ENCODE data around the gene IDH3A.
A peak's percentile ranks its signal among the peaks of the same experiment; 100 is the strongest.
"Not testable (repeated sequence)": the region's sequence is repeated elsewhere in the genome, so short reads cannot be mapped to it uniquely, and the experiment has no call there.

IDH3A gene

DNA sequence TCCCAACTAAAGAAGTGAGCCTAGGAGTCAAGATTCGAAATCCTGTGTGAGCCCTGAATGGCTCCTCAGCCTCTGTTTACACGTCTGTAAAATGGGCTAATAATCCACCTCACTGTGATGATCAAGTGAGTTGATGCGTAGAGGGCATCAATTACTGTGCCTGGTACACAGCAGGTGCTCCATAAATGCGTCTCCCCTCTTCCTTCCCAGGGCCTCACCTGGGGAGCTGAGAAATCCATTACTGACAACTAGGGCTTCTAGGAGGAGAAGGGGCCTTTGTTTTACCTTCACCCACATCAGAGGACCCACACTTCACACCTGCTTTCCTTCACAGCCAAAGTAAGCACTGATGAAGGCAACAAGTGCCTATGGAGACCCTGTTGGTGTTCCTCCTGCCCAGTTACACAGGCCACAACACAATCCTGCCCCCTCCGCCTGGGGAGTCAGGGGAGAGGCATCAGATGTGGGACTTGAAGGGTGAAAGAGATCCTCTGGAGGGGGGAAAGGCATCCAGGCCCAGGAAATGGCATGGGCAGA is 19.3 kb upstream of the IDH3A start:
- DNase-seq, result no peak

DNA sequence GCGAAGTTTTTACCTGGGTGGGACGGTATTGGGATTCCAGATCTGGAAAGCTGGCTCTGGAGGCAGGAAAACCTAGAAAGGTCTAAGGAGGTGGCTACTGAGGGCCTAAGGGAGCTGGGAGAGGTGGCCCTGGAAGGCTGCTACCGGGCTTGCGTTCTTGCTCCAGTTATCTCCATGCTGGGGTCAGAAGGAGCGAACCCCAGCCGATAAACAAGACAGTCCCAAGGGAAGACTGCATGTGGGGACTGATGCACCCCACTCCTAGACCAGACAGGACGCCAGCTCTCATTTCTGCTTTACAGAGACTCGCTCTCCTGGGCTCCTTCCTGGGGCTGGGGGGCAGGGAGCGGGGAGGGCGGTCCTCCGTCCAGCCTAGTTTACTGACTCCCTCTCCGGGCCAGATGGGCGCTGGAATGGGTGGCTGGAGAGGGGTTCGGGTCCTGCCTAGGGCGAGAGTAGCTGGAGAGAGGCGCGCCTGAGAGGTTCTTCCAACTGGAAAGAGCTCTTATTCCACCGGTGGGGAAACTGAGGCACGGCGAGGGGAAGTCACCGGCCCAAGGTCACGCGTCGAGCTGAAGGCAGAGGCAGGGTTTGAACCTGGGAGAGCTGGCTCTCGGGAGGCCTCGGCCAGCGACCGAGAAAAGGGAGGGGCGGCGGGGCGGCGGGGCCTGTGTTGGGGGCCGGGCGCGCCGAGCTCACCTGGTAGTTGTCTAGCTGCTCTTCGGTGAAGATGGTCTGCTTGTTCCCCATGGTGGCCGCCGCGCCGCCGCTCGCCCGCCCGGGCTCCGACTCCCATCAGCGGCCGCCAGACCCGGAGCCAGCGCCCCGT is 18.5 kb upstream of the IDH3A start:
- peak in 1 of 2 experiments; percentile 82 for DNase-seq

DNA sequence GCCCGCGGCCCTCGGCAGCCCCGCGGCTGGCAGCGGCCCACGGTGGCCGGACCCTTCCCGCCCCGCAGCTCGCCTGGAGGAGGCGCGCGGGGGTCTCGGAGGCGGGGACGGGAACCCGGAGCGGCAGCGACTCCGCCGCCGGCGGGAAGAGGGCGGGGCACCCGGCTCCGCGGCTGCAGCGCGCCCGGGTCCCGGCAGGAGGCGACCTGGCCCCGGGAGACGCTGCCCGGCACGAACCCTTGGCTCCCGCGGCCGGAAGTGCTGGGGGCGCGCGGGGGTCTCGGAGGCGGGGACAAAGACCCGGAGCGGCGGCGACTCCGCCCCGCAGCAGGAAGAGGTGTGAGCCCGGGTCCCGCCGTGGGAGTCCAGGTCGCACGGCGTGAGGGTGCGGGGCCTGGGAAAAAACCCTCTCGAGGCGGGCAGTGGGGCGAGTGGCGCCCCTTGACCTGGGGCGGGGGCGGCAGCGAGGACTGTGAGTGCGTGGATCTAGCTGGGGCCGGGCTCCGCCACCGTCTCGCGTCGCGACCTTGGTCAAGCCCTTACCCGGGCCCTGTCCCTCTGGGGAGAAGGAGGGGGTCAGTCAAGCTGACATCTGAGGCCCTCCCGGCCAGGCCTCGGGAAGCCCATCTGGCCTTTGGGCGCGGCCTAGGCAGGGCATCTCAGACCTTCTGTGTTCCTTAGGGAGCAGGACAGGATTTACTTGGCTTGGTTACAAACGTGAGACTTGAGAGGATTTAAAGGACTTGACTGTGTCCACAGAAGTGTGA is 17.7 kb upstream of the IDH3A start, which contains the start of gene CIB2:
Gene CIB2, minus strand, starts transcription at position 151 of the 767 bp plus-strand sequence. CDS start 230 bp downstream, outside the sequence.
- DNase-seq, result peak; percentile 57 to 89

DNA sequence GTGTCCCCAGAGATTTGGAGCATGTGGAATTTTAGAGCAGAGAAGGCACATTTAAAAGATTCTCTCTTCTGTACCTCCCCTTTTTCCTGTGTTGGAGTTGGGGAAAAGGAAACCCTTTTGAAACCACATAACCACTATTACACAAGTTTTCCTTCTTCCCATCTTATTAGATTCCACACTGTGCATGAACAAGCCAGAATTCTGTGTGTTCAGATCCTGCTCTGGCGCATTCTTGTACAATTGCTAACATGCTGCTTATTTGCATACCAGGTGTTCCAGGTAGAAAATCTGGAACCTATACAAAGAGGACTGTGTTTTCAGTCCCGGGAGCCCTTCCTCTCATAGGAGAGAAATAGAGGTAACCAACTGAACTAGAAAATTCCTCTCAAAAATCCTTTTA is 15.4 kb upstream of the IDH3A start:
- peak; percentile 96 for DNase-seq

DNA sequence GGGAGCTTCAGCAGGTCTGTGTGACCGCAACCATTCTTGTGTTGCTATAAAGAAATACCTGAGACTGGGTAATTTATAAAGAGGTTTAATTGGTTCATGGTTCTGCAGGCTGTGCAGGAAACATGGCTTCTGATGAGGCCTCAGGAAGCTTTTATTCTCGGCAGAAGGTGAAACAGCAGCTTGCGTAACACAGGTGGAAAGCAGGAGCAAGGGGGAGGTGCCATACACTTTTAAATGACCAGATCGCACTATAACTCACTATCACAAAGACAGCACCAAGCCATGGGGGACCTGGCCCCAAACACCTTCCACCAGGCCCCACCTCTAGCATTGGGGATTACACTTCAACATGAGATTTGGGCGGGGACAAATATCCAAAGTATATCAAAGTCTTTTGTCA is 9.6 kb upstream of the IDH3A start:
- no peak for DNase-seq

DNA sequence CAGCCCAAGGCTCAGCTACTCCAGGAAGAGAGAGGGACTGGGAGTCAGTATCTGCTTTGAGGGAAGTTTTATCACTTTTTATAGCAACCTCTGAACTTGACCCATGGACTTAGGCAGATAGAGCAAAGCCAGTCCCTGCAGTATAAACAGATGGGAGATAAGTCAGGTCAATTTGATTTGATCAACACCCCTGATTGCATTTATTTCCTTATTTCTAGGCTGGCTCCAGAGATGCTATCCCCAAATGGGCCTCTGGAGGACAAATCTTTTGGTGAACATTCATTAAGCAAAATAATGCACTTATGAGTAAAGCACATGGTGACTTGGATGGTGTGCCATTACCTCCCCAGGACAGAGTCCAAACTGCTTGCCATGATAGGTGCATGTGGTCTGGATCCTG is 8.9 kb upstream of the IDH3A start:
- no peak for DNase-seq

DNA sequence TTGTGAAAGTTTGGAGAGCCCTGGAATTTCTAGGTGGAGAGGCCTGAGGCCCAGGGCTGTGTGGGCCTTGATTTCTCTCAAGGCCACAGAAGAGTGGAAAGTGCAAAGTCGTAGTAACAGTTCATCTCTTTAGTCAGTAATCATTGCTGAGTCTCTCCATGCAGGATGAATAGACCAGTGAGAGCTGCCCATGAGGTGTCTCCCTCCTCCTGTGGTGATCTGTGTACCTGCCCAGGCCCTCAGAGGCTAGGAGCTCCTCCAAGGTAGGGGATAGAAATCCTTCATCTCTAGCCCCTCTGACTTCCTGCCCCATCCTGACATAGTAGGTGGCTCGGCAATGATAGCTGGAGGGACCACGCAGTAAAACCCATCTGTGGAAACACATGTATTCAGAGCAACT is 6.8 kb upstream of the IDH3A start:
- no peak for DNase-seq

DNA sequence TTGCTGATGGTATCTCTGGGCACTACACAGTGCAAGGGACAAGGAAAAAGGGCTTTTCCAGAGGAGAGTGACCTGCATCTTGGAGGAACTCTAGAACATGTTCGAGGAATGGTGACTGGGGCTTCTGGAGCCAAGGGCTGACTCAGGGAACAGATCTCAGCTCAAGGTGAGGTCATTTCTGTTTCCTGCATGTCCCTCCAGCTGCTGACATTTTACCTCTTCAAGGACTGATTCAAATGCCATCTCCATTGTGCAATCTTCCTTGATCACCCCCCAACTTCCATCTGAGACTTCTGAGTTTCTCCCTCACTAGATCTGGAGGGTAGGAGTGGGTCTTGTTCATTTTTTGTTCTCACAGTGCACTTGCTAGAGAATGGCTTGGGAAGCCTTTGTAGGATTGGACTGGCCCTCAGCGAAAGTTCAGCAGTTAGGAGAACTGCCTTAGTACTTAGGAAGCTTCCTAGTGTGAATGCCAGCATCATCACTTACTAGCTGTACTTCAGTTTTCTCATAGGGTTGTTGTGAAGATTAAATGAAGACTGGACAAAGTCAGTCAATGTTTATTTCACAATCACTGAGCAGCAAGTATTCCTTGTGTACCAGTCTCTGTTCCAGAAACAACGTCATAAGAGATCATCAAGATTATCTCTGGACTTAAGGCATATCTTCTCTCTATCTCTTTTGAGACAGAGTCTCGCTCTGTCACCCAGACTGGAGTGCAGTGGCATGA is 2.6 kb upstream of the IDH3A start:
- no peak for DNase-seq

DNA sequence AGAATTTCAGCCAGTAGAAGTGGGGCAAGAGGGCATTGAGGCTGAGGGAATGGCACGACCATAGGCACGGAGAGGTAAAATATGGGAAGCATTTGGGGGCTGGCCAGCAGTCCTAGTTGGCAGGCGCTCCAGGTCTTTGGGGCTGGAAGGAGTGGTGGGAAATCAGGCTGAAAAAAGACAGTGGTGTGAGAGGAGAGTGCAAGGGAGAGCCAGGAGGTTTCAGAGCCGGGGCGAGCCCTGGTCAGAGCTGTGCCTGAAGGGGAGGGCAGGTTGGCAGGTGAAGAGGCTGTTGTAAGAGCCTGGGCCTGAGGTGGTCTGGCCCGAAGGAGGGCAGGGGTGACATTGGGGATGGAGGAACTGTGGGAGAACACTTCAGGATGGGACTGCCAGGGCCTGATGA is 1.6 kb upstream of the IDH3A start:
- no peak for DNase-seq

DNA sequence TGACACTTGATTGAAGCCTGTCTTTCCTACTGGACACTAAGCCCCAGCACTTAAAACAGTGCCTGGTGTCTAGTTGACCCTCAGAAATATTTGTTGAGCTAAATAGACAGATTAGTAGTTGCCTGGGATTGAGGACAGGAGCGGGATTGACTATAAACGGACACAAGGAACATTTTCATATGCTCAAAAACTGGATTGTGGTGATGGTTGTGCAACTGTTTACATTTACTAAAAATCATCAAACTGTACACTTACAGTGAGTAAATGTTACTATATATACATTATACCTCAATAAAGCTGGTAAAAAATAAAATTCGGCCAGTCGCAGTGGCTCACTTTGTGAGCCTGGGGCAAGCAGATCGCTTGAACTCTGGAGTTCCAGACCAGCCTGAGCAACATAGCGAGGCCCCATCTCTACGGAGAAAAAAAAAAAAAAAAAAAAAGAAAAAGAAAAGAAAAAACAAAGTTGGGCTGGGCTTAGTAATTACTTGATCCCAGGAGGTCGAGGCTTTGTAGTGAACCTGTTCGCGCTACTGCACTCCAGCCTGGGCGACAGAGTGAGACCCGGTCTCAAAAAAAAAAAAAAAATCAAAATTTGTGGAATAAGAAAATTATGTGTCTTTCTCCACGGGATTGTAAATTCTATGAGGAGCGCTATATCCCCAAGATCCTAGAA is 632 bp upstream of the IDH3A start:
- DNase-seq, result no peak

DNA sequence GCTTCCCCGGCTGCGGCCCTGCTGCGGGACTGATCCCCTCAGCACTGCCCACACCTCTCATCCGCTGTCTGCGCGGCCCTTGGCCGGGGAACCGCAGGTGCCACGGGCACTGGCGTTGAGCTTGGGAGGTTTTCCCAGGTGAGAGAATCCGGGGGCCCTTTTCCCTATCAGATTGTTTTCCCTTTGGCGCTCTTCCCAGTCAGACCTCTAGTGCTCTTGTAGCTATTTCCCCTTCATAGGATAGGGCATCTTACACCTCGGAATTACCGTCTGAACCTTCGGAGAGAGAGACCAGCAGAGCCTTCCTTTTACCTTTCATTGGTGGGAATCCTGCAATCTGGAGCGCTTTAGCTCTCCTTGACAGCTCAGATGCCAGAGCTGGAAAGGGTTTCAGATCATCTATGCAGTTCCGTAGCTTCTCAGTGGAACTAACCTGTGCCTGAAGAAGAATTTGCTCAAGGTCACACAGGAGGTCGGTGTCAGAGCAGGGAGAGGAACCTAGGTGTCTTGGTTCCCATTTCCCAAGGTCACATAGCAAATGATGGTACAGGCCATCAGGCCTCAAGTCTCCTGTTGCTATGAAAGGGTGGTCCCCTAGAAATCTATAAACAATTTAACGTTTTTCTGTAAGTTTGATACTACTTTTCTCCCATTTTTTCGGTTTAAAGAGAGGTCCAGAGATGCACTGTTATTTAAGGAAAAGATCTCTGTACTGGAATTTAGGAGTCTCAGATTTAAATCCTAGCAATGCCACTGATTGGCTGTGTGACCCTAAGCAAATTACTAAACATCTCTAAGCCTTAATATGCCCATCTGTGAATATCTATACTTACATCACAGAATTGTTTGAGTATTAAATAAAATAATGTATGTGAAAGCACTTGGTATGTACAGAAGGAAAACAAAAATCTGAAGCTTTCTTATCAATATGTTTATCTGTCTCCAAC is 916 bp downstream of the IDH3A start:
- DNase-seq, result peak; percentile 33 to 56

DNA sequence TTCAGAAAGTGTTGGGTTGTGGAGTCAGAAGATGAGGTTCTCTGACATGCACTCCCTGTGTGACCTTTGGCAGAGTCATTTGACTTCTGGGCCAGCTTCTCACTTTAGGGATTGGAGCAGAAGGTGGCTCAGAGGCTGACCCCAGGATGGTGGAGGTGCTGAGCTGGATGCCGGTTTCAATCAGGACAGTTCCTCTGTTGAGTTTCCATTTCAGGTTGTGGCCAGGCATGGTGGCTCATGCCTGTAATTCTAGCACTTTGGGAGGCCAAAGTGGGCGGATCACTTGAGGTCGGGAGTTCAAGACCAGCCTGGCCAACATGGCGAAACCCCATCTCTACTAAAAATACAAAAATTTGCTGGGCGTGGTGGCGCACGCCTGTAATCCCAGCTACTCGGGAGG is 1.9 kb downstream of the IDH3A start:
- DNase-seq, result not testable (repeated sequence)

DNA sequence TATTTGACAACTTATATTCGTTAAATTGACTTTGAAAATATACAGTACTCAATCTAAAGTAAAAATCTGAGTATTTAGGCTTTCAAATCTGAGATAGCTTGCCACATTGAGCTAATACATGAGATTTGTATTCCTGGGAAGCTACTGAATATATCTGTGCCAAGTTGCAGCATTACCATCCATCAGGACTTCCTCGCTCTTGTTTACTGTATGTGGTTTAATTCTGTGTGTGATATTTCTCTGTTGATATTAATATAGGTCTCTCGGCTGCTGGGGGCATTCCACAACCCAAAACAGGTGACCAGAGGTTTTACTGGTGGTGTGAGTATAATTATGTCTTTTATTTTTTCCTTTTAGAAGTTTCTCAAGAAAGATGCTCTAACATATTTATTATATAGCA is 5.8 kb downstream of the IDH3A start:
- DNase-seq, result no peak

DNA sequence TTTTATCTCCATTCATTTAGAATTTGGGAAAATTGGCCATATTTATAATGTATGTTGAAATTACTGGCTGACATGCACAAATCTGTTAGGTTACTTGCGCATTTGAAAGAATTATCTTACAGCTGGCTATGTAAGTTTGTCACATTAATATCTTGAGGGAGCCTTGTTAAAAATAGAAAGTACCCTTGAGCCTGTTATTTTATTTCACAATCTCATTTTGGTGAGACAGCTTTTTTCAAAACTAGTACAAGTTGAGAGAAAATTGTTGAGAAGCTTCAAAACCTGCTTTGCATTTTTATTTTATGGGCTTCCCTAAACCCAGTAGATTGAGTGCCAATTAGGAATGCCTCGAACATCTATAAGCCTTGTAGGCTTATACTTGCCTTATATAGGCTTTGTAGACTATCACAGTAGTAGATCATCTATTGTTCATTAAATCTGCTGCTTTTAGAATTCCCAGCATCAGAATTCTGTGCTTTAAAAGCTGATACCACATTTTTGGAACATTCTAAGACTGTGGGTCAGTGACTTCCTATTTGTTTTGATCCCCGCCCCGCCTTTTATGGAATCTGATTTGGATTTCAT is 6.3 kb downstream of the IDH3A start:
- no peak for DNase-seq

DNA sequence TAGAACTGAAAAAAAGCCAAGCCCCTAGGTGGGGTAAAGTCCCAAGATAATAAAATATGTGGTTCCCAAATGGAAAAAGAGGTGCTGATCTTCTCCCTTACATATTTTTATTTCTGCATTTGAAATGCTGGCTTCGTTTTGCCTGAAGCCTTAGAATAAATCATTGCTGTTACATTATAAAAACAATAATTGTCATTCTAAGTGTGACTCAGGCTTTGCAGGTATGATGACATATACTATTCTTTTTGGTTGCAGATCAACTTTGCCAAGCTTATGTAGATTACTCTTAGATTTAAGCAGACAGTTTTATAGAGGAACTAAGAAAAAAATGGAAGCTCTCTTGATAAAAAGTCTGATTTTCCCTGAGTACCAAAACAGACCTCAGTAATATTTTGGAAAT is 7.5 kb downstream of the IDH3A start:
- no peak for DNase-seq

DNA sequence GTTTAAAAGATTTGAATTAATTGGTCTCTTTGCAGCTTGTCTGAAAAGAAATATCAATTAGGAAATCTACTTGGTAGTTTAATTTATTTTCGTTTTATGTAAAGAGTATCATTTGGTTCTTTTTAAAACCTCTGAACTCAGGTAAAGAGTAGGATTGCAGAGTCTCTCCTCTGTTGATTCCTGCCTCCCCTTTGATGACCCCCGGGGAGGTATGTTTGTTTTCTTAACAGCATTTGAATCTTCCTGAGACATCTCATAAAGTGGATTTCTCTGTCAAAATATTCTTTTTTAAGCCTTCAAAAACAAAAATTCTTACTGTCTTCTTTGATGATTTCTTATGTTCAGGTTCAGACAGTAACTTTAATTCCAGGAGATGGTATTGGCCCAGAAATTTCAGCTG is 8.0 kb downstream of the IDH3A start:
- DNase-seq, result no peak

DNA sequence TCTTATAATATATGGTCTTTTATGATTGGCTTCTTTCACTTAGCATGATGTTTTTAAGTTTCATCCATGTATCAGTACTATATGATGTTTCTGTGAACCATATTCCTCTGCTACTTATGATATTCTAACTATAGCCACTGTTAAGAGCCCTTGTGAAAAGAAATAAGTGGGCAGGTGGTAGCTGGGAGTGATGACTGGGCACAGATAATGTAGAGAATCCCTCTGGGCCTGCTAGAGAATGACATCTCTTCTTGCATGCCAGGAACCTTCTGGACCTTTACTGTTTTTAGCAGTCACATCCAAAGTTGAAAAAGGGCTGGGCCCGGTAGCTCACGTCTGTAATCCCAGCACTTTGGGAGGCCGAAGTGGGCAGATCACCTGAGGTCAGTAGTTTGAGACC is 10.2 kb downstream of the IDH3A start:
- no peak for DNase-seq

DNA sequence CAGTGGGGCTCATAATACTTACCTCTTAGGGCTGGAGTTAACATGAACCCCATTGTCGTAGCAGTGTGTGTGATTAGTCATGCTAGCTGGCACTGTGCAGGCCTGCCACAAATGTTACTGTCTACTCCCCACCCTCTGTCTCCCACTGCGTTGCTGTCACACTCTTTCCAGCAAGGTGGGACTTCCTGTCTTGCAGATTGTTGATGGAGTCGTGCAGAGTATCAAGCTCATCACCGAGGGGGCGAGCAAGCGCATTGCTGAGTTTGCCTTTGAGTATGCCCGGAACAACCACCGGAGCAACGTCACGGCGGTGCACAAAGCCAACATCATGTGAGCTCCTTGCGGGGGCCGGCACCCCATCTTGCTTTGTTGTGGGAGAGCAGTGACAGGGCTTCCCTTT is 12.9 kb downstream of the IDH3A start:
- no peak for DNase-seq

DNA sequence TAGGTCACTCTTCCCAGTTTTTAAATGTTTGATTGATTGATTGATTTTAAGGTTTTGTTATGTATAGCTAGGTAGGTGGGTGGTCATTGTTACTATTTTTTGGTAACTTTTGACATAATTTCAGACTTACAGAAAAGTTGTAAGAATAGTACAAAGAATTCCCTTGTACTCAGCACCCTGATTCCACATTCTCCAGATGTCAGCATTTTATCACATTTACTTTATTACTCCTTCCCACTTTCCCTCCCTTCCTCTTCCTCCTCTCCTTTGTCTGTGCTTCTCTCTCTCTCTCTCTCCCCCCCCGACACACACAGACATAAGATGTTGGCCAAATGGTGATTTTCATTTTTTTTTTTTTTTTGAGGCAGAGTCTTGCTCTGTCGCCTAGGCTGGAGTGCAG is 14.8 kb downstream of the IDH3A start:
- no peak for DNase-seq

DNA sequence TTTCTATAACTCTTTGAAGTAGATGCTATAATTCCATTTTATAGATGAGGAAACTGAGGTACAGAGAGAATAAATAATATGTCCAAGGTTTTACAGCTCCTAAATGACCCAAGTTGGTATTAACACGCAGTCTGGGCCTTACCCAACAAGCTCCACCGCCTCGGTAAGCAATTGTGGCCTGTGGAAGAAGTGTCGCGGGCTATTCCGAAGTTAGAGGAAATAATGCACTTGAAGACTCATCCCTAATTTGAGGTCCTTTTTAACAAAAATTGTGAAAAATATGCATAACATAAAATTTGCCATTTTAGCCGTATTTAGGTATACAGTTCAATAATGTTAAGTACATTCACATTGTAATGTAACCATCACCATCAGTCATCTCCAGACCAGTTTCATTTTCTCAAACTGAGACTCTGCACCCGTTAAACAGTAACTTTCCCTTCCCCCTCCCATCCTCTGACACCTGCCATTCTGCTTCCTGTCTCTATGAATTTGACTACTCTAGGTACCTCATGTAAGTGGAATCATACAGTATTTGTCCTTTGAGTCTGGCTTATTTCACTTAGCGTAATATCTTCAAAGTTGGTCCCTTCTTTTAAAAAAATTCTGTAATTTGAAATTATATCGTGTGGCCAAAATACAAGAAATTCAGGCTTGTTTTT is 18.2 kb downstream of the IDH3A start:
- no peak for DNase-seq

DNA sequence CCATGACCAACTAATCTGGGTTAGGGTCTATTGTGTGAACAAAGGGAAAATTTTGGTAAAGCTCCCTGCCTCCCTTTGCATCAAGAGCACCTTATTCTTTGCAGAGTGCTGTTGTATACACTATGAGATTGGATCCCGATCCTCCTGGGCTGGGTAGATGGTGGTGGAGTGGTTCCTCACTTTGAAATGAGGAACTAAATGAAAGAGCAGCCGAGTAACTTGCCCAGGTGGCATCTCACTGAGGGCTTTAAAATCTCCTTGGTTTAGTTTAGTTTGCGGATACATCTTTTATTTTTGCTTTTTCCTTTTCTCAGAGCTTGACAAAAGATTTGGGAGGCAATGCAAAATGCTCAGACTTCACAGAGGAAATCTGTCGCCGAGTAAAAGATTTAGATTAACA is 19.4 kb downstream of the IDH3A start:
- no peak for DNase-seq

Data from NCI-H526 (cell line).